RWPE2 (cell line): Measurements from ENCODE around the gene EME2.

Source experiments
- ATAC-seq: fragments of 200-7000 bp; cut with Tn5 transposase; 3 replicates; pipeline ENCODE4 v1.9.1; 2021; ENCODE audit warnings: low read depth
- DNase-seq: peaks from one replicate; pipeline ENCODE4 v3.0.0-alpha.2; 2020; ENCODE audit warnings: low spot score
- H3K27ac ChIP-seq: fragments of 450-650 bp; 2 replicates; pipeline ENCODE4 v1.5.1; 2017; ENCODE audit warnings: mild to moderate bottlenecking; ENCODE audit not compliant: poor library complexity, severe bottlenecking
- H3K27me3 ChIP-seq: fragments of 250-450 bp; sonication (Bioruptor Pico); 2 replicates; pipeline ENCODE4 v1.5.1; 2021; ENCODE audit warnings: mild to moderate bottlenecking, moderate library complexity; ENCODE audit not compliant: insufficient read depth, poor library complexity, severe bottlenecking
- H3K36me3 ChIP-seq: fragments of 250-450 bp; sonication (Bioruptor Pico); 2 replicates; pipeline ENCODE4 v1.5.1; 2020; ENCODE audit warnings: low read depth, mild to moderate bottlenecking, moderate library complexity
- H3K4me1 ChIP-seq: fragments of 250-450 bp; sonication (Bioruptor Pico); 2 replicates; pipeline ENCODE4 v1.5.1; 2021; ENCODE audit warnings: mild to moderate bottlenecking, moderate library complexity; ENCODE audit not compliant: insufficient read depth, poor library complexity, severe bottlenecking
- H3K4me3 ChIP-seq: fragments of 250-450 bp; sonication (Bioruptor Pico); 2 replicates; pipeline ENCODE4 v1.5.1; 2021; ENCODE audit warnings: mild to moderate bottlenecking, moderate library complexity; ENCODE audit not compliant: severe bottlenecking
- H3K9me3 ChIP-seq: fragments of 250-450 bp; sonication (Bioruptor Pico); 2 replicates; pipeline ENCODE4 v1.5.1; 2021; ENCODE audit warnings: mild to moderate bottlenecking, moderate library complexity; ENCODE audit not compliant: severe bottlenecking
- CTCF ChIP-seq: fragments of 450-650 bp; IDR thresholded peaks from one replicate; pipeline ENCODE4 v1.5.1; 2017; ENCODE audit warnings: mild to moderate bottlenecking, moderate library complexity; ENCODE audit not compliant: poor library complexity, severe bottlenecking

The EME2 gene

GRCh38 chr16:1745181-1745899, 27.3 kb upstream of the EME2 start:
- no peak for TF ChIP-seq CTCF
- no peak overlapping the region for H3K4me3 ChIP-seq
- ATAC-seq (peak; percentile 50), DNase-seq (peak; percentile 84)
- no peaks in the 10 kb centered on the region for H3K9me3 ChIP-seq
- H3K27me3 ChIP-seq, result no peaks in the 10 kb centered on the region
- peaks cover 16% of the 10 kb centered on the region for H3K36me3 ChIP-seq
- H3K4me1 ChIP-seq, result peaks cover 20% of the 10 kb centered on the region
- peak overlapping the region; percentile 80 for H3K27ac ChIP-seq

- Histone ChIP-seq H3K27me3 (no peaks in the 10 kb centered on the region), H3K4me3 (no peak overlapping the region), H3K9me3 (no peaks in the 10 kb centered on the region), H3K27ac (peak overlapping the region; percentile 80), H3K36me3 (peaks cover 23% of the 10 kb centered on the region), H3K4me1 (peaks cover 20% of the 10 kb centered on the region)
- ATAC-seq, result peak; percentile 40
- DNase-seq, result peak; percentile 73
- no peak for TF ChIP-seq CTCF
Observed at GRCh38 chr16:1745900-1746692, 26.5 kb upstream of the EME2 start.

- no peak overlapping the region for H3K4me3 ChIP-seq
- no peaks in the 10 kb centered on the region for H3K27me3 ChIP-seq
- no peak for DNase-seq
- peaks cover 20% of the 10 kb centered on the region for H3K4me1 ChIP-seq
- no peak for TF ChIP-seq CTCF
- H3K9me3 ChIP-seq, result no peaks in the 10 kb centered on the region
- H3K27ac ChIP-seq, result peak overlapping the region; percentile 80
- ATAC-seq, result no peak
- peaks cover 26% of the 10 kb centered on the region for H3K36me3 ChIP-seq
Observed at GRCh38 chr16:1746693-1747195, 25.9 kb upstream of the EME2 start.

GRCh38 chr16:1747934-1748333, 24.7 kb upstream of the EME2 start:
- Histone ChIP-seq H3K27me3 (no peaks in the 10 kb centered on the region), H3K9me3 (no peaks in the 10 kb centered on the region), H3K36me3 (peaks cover 32% of the 10 kb centered on the region), H3K4me3 (no peak overlapping the region), H3K4me1 (peaks cover 20% of the 10 kb centered on the region), H3K27ac (no peak overlapping the region)
- ATAC-seq (no peak), DNase-seq (no peak)
- no peak for TF ChIP-seq CTCF
